ENCODE data around the gene HAS3.
"Not testable (repeated sequence)": the region's sequence is repeated elsewhere in the genome, so short reads cannot be mapped to it uniquely, and the experiment has no call there.

HAS3 gene, protein sequence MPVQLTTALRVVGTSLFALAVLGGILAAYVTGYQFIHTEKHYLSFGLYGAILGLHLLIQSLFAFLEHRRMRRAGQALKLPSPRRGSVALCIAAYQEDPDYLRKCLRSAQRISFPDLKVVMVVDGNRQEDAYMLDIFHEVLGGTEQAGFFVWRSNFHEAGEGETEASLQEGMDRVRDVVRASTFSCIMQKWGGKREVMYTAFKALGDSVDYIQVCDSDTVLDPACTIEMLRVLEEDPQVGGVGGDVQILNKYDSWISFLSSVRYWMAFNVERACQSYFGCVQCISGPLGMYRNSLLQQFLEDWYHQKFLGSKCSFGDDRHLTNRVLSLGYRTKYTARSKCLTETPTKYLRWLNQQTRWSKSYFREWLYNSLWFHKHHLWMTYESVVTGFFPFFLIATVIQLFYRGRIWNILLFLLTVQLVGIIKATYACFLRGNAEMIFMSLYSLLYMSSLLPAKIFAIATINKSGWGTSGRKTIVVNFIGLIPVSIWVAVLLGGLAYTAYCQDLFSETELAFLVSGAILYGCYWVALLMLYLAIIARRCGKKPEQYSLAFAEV

DNA sequence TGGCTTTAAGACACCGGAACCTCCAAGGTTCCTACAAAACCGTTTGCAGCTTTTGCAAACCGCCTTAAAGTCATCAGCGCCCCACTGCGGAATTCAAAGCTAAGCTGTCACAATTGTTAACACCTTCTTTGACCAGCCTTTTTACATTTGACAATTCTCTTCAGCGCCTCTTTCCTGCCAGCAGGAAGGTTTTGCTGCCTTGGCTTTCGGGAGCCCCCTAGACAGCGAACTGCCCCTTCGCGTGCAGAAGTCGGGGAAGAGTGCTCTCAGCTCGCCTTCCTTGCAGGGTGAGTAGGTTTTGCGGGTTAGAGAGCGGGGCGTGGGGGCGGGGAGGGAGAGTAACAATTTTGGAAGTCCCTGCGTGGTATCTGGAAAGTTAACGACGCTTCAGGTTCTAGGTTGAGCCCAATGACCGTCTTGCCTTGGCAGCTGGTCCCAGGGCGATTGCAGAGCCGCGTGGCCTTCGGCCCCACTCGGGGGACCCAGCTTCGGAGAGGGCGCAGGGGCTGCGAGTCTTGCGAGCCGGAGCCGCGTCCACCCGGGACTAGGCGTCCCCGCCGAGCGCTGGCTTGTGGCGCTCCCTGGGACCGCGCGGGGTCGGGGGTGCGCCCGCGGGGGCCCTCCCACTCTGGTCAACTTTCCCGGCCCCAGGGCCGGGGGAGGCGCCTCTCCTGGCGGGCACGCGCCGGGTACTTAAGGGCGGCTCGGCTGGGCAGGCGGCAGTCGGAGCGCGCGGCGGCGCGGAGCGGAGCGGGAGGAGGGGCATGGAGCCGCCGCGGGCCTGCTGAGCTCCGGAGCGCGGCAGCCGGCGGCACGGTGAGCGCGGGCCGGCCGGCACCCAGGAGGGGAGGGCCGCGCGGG lies at the start of gene HAS3:
Gene HAS3 (plus strand): TSS at position 153 of the 861 bp plus-strand sequence. CDS start 3,743 bp downstream, outside the sequence.
- DNase-seq (ENCODE audit: low read depth in 2 of 2) = peak in 1 of 2 experiments; percentile 22

DNA sequence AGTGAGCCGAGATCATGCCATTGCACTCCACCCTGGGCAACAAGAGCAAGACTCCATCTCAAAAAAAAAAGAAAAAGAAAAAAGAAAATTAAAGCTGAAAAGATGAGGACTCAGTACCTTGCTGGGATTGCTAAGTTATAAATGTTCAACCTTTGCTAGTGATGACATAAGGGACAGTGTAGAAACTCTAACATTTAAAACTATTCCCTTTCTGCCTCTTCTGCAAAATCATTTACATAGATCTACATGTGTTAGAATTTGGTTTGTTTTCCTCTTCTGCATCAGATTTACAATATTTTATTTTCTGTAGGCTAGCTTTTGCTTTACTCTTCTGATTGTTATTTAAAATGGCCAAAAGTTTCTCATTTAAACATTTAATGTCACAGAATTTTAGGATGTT lies 49.5 kb upstream of the HAS3 start:
- no peak for DNase-seq (ENCODE audit: low read depth in 2 of 2)

DNA sequence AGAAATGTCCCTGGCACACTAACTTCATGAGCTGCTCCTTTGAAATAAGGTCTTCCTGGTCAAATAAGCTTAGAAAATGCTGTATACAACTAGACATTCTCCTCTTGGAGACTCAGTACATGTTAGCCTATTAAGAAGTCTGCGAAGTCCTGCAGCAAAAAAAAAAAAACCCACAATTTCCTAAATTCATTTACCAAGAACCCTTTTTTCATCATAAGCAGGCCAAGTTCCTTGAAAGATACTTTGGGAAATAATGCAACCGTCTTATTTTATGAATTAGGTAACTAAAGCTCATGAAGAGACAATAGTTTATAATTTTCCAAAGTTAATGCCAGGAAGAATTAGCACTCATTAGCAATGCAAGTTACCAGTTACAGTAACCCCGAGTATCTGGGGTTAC lies 49.0 kb upstream of the HAS3 start:
- DNase-seq (ENCODE audit: low read depth in 2 of 2) = no peak

DNA sequence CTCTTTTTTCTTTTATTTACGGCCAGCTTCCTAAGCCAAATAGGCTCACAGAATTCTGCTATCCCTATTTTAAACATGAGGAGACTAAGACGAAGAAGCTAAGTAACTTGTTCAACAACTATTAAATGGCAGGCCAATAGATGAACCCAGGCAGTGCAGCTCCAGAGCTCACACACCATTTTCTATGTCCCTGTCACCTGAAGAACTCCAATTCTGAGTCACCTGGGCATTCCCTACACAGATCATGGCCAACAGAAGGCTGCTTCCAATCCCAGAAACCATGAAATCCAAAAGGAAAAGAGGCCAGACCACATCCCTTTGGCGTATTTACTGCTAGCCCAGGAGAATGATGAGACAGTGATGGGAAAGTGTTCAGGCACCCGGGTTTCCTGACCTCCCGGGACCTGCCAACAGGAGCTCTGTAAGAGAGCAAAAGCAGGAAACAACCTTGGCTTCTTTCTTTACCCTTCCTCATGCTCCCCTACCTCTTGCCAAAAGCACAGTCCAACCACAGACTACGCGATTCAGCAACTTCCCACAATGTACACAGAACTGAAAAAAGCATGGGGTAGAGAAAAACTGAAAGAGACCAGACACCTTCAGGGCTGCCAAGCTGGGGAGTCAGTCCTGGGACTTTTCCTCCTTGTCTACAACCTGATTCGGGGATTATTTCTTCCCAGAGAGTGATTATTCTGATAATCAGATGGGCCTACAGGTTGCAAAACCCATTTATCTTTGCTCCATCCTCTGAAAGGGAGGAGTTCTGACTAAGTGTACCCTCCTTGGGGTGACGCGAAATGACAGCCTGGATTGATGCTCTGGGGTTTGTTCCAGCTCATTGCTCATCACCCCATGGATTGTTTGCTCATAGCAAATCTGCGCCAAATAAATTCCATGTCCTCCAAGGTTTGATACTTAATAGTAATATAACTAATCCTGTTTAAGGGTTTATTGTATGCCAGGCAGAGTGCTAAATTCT lies 47.8 kb upstream of the HAS3 start:
- peak; percentile 63 to 64 for DNase-seq (ENCODE audit: low read depth in 2 of 2)

DNA sequence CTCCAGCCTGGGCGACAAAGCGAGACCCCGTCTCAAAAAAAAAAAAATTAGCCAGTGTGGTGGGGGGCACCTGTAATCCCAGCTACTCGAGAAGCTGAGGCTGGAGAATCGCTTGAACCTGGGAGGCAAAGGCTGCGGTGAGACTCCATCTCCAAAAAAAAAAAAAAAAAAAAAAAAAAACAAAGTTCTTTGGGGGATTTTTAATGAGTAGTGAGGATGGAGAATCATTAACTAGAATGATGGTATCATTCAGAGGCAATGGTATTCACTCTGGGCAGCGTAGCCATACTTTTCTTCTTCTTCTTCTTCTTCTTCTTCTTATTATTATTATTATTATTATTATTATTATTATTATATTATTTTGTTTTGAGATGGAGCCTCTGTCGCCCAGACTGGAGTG lies 42.0 kb upstream of the HAS3 start:
- not testable (repeated sequence) for DNase-seq (ENCODE audit: low read depth in 2 of 2)

DNA sequence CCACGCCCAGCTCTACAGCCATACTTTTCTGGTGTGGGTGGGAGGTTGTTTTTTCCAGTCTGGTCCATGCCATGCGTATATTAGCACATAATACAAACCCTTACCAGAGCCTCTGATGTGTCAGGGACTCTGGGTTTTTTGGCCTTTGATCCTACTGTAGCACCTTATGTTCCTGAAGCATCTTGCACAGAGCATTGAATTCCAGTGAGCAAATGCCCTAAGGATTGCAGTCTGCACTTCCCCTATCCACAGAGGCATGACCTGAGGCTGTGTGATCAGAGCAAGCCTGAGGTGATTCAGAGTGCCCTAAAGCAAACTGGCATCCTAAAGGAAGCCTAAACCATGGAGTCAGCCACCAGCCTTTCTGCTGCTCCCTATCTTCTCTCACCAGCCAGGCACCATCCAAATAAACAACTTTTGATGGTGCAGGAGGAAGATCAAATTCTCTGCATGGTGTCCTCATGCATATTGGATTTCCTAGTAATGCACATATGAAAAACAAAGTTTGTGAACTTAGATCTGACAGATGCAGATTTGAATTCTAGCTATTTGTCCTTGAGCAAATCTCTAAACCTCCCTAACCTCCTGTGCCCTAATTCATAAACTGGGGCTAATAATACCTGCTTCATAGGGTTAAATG lies 41.2 kb upstream of the HAS3 start:
- no peak for DNase-seq (ENCODE audit: low read depth in 2 of 2)

DNA sequence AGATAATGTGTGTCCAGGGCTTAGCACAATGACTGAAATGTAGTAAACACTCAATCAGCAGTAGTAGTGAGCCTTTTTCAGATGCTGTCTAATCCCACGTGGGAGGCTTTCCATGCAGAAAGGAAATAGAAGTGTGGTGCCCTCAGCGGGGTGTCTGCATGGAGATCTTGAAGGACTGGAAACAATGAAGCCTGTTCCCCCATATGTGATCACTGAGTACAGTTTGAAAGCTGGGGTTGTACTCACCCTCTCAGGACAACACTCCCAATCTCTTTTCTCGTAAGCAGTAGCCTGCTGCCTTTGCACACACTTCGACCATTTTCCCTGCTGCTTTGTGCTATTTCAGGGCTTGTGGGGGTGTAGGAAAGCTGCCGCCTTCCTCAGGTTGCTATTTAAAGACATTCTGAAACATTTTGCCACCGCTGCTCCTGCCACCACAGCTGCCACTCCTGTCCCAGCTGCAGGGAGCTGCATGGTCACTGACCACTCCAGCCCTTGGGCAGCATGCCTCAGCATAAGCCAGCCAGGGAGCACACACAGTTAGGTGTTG lies 40.6 kb upstream of the HAS3 start:
- DNase-seq (ENCODE audit: low read depth in 2 of 2) = no peak

DNA sequence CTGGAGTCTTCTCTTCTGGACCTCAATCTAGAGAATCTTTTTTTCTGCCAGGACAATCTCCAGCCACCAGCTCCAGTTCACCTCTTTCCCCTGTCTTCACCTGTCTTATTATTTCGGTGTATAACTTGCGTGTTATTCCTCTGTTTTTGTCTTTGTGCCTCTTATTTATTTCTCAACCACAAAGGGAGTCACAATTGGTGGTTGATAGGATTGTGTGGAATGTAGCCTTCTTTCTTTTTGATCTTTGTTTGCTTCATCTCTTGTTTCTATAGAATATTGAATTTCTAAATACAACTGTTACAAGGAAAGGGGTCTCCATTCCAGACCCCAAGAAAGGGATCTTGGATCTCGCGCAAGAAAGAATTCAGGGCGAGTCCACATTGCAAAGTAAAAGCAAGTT lies 35.9 kb upstream of the HAS3 start:
- DNase-seq (ENCODE audit: low read depth in 2 of 2) = no peak

DNA sequence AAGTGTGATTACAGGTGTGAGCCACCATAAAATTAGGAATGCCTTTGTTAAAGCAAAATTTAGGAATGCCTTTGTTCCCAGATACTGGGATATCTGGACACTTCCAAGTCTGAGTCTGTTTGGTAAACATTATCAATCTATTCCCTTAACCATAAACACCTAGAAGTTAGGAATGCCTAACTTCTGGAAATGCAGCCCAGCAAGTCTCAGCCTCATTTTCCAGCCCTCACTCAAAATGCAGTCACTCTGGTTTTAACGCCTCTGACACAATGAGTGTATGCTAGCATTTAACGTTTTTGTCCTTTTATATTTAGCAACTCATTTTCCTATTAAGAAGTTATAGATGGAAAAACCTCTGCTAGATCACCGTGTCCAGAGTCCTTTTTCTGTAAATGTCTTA lies 34.4 kb upstream of the HAS3 start:
- DNase-seq (ENCODE audit: low read depth in 2 of 2) = no peak

DNA sequence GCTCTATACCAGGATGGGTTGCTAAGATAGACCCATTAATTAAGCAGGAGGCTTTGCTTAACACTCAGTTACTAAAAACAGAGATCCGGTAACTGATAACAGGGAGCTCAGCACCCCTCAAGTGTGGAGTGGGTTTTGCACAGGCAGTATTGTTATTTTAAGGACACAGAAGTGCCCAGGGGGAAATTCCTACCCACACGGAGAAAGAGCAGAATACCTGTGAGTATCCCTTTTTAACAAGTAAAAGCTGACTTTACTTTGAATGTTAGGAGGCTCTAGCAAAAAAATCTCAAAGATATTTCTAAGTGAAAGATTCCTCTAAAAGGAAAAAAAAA lies 32.8 kb upstream of the HAS3 start:
- DNase-seq (ENCODE audit: low read depth in 2 of 2) = no peak

DNA sequence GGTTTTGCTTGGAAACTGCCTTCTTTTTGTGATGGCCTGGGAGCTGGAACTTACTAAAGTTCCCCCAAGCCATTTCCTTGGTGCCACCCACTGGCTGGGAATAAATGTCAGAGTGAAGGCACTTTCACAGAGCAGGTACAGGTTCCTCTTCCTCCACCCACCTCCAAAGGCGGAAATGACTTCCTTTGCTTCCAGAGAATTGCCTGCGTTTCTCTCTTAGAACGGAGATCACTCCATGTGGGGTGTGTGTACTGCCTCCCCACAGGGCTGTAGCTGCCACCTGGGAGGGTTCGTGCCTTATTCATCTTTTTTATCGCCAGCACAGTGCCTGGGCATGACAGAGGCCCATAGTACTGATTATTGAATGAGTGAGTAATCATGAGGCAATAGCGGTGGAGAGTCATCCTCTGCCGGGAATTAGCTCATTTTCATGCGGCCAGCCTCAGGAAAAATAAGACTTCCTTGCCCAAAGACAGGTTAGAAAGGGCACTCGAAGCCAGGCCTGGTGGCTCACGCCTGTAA lies 32.2 kb upstream of the HAS3 start:
- peak; percentile 41 to 50 for DNase-seq (ENCODE audit: low read depth in 2 of 2)

DNA sequence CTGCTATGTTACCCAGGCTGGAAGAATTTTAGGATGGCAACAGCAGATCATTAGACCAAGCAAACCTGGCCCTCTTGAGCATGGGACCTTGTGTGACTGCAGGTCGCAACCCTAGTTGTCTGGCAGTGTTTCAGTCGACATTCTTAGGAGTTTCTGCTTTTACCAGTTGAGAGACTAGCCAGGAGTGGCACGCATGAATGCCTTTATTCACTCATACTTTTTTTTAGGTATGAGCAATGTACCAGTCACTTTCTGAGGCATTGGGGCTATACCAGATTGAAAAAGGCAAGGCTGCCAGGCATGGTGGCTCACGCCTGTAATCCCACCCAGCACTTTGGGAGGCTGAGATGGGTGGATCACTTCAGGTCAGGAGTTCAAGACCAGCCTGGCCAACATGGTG lies 28.2 kb upstream of the HAS3 start:
- DNase-seq (ENCODE audit: low read depth in 2 of 2) = no peak

DNA sequence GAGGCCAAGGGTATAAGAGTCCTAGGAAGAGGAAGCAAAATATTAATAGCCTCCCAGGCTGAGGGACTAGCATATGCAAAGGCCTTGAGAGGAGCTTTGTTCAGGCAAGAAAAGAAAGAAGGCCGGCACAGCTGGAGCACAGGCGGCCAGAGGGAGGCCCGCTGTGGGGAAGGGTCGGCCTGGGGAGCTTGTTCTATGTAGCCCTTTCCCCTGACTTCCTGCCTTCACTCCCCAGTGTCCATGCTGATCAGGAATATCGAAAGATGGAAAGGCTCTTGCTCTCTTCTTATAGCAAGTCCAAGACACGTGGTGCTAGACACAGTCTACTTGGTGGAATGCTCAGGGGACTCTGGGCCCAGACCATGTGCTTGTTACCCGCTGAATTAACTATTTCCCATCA lies 27.4 kb upstream of the HAS3 start:
- DNase-seq (ENCODE audit: low read depth in 2 of 2) = no peak

DNA sequence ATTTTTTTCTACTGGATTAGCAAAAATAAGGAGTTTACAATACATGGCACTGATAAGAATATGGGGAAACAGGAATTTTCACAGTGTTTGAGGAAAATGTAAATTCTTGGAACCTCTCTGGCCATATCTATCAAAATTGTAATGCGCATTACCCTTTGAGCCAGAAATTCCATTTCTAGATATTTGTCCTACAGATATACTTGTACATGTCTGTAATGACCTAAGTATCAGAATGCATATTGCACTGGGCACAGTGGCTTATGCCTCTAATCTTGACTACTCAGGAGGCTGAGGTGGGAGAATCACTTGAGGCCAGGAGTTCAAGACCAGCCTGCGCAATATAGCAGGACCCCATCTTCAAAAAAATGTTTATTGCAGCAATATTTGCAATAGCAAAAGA lies 25.8 kb upstream of the HAS3 start:
- no peak for DNase-seq (ENCODE audit: low read depth in 2 of 2)

DNA sequence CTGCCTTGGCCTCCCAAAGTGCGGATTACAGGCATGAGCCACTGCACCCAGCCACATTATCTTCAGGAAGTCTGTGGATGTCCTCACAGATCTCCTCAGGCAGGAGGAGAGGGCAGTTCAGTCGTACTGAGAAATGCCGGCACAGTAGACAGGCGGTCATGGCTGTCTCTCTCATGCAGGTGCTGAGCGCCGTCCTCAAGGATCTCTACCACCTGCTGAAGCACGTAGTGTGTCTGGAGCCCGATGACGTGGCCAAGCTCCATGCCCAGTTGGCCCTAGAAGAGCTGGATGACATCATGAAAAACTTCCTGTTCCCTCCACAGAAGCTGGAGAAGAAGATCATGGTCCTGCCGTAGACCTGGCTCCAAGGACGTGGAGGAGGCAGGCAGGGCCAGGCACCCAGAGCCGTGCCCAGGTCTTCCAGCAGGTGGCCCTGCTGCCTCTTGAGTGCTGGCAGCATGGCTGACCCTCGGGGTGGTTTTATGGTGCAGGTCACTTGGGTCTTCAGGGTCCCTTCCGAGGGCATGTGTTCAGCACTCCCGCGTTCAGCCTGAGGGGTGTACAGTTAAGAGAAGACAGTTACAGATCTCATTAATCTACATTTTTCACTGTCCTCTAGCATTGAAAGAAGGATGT lies 22.0 kb upstream of the HAS3 start:
- no peak for DNase-seq (ENCODE audit: low read depth in 2 of 2)

DNA sequence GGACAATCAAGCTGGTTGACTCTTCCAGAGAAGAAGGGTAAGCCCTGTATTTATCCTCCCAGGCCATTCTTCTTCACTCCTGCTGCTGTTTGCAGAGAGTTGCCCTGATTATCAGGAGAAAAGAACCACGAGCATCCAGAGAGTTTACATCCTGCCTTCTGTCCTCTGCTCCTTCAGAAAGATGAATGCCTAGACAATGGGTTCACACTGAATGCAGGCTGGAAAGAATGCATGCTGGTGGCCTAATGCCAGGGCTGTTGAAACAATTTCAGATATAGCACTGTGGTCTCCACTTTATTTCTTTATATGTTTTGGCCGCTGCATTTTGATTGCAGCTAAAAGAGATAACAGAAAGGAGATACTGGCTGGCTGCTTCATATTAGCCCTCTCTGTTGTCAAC lies 21.2 kb upstream of the HAS3 start:
- DNase-seq (ENCODE audit: low read depth in 2 of 2) = no peak

DNA sequence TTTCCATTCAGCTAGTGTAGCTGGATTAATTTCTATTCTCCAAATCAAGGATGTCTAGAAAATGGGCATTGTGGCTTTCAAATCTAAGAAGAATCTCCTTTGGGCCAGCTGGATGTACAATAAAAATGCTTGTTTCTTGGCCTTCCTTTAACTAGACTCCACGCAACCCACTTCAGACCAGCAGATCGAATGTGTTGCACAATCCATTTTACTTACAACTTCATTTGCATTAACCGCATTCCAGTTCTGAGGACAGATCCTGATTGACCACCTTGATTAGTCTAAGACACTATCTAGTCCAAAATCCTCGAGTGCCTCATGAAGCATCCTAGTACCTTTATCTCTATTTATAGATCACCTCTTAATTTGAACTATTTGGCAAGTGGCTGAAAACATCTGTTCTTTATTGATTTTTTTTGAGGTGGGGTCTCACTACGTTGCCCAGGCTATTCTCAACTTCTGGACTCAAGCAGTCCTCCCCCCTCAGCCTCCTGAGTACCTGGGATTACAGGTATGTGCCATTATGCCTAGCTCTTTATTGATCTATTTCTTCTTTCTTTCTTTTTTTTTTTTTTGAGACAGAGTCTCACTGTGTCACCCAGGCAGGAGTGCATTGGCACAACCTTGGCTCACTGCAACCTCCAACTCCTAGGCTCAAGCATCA lies 20.3 kb upstream of the HAS3 start:
- DNase-seq (ENCODE audit: low read depth in 2 of 2) = no peak

DNA sequence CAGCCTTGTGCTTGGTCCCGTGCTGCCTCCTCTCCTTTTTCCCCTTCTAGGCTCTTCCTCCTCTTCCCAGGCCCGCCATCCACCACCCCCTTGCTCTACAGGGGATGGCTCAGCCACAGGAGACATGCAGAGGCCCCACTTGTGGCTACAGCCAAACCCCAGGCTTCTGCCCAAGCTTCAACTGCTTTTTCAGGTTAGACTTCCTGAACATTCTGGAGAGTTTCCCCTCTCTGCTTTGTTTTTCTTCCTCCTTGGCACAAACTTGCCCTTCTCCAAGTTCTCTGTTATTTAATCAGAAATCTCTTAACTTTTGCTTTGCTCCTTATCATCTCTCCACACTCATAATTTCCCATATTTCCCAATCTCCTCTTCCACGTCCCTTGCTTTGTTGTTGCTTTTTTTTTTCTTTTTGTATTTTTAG lies 18.3 kb upstream of the HAS3 start:
- no peak for DNase-seq (ENCODE audit: low read depth in 2 of 2)

DNA sequence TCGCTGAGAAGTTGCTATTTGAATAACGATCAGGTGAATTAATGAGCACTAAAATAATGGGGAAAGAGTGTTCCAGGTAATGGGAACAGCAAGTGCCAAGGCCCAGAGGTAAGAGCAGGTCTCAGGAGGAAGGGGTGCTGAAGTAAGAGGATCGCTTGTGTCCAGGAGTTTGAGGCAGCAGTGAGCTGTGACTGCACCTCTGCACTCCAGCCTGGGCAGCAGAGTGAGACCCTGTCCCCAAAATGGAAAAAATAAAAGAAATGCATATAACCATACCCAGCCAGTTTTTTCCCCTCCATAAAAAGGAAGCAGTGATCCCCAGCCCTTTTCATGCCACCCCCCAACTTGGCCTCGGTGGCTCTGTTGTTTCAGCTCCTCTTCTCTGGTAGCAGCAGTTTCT lies 16.8 kb upstream of the HAS3 start:
- DNase-seq (ENCODE audit: low read depth in 2 of 2) = no peak

Data from fibroblast of skin of left quadriceps (primary cell).